Choroid plexus epithelial cell (primary cell): ENCODE measurements around the gene PTPN23.
"Not testable (repeated sequence)": the region's sequence is repeated elsewhere in the genome, so short reads cannot be mapped to it uniquely, and the experiment has no call there.

ENCODE experiments used
- DNase-seq: peaks from one replicate; pipeline ENCODE4 v3.0.0-alpha.2; 2010; ENCODE audit warnings: low read depth
- H3K4me3 ChIP-seq: 2 replicates; pipeline ENCODE4 v1.5.1; 2011; ENCODE audit warnings: low read depth, mild to moderate bottlenecking, control low read depth, low read length, moderate library complexity
- CTCF ChIP-seq: conservative IDR thresholded peaks from 2 replicates; pipeline ENCODE4 v1.5.1; 2011; ENCODE audit warnings: low read depth, mild to moderate bottlenecking, control low read depth, inconsistent platforms, low read length, moderate library complexity

Gene PTPN23

GRCh38 chr3:47452453-47453215 lies 71.8 kb downstream of the PTPN23 start:
- no peak for TF ChIP-seq CTCF
- no peak for DNase-seq
- no peak overlapping the region for H3K4me3 ChIP-seq

GRCh38 chr3:47455806-47456452 lies 75.1 kb downstream of the PTPN23 start:
- DNase-seq, result peak; percentile 39
- H3K4me3 ChIP-seq, result no peak overlapping the region
- TF ChIP-seq CTCF, result no peak

GRCh38 chr3:47456984-47457383 lies 76.2 kb downstream of the PTPN23 start:
- no peak for DNase-seq
- no peak overlapping the region for H3K4me3 ChIP-seq
- TF ChIP-seq CTCF, result no peak

GRCh38 chr3:47459534-47460085 lies 78.8 kb downstream of the PTPN23 start:
- not testable (repeated sequence) for H3K4me3 ChIP-seq, DNase-seq
